Fibroblast of mammary gland (primary cell): Measurements from ENCODE around the gene BTG1.

Source experiments
- DNase-seq: peaks from one replicate; pipeline ENCODE4 v3.0.0-alpha.2; 2010; ENCODE audit warnings: low read depth
- H3K4me3 ChIP-seq: 2 replicates; pipeline ENCODE4 v1.5.1; 2011; ENCODE audit warnings: low read depth, mild to moderate bottlenecking, low read length, moderate library complexity; ENCODE audit not compliant: control insufficient read depth
- CTCF ChIP-seq: conservative IDR thresholded peaks from 2 replicates; pipeline ENCODE4 v1.5.1; 2011; ENCODE audit warnings: low read depth, low read length, inconsistent platforms; ENCODE audit not compliant: control insufficient read depth, insufficient read depth

Gene BTG1

GRCh38 chr12:92141591-92142121 lies 4.0 kb downstream of the BTG1 start:
- DNase-seq: no peak
- peak overlapping the region; percentile 97 for H3K4me3 ChIP-seq
- no peak for TF ChIP-seq CTCF

- DNase-seq: no peak
- peak overlapping the region; percentile 97 for H3K4me3 ChIP-seq
- no peak for TF ChIP-seq CTCF
Observed at GRCh38 chr12:92140896-92141536, 4.6 kb downstream of the BTG1 start.

- no peak for DNase-seq
- H3K4me3 ChIP-seq: peak overlapping the region; percentile 97
- TF ChIP-seq CTCF: no peak
Observed at GRCh38 chr12:92140156-92140555, 5.5 kb downstream of the BTG1 start.

GRCh38 chr12:92139634-92140150 lies 6.0 kb downstream of the BTG1 start:
- no peak for TF ChIP-seq CTCF
- H3K4me3 ChIP-seq: peak overlapping the region; percentile 97
- DNase-seq: peak; percentile 63

GRCh38 chr12:92138626-92139025 lies 7.0 kb downstream of the BTG1 start:
- no peak for TF ChIP-seq CTCF
- no peak for DNase-seq
- no peak overlapping the region for H3K4me3 ChIP-seq

- no peak overlapping the region for H3K4me3 ChIP-seq
- no peak for TF ChIP-seq CTCF
- no peak for DNase-seq
Observed at GRCh38 chr12:92138144-92138543, 7.5 kb downstream of the BTG1 start.
